ENCODE data around the gene CCNF.

The CCNF gene

DNA sequence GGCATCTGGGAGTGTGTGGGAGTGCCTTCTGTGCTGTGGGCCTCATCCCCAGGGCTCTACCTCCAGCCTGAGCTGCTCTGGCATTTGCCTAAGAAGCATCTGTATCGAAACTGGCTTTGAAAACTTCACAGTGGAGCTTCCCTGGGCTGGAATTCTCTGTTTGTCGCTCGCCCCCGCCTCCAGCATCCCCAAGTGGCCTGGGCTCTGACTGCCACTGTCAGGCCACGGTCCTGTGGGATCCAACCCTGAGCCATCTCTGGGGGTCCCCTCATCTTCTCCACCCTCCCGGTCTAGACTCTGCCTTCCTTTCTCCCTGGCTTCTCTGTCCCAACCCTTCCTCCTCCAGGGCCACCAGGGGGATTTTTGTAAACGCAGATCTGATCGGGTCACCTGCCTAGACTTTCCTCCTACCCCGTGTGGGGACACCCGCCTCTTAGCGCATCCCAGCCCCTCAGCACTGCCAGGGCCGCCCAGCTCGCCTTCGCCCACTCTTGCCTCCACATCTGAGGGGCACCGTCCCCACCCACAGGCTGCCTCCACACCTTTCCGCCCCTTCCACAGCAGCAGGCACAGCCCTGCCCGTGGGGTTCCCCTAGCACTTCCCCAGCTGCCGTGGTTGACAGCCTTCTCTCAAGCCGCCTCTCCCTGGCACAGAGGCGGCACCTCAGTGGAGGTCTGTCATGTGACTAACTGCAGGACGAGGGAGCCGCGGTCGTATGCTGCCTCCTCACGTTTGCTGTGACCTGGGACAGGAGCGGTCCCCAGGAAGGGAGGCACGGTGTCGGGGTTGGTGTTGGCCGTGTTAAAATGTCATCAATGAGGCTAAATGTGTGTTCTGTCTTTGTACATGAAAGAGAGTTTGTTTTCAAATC, 57.6 kb downstream of the CCNF start:
- Histone ChIP-seq H3K27ac (ENCODE audit: low read length) (no peak overlapping the region), H3K4me1 (ENCODE audit: insufficient read depth, low read length) (no peaks in the 10 kb centered on the region), H3K79me2 (ENCODE audit: insufficient read depth, low read length) (peaks cover 65% of the 10 kb centered on the region), H3K4me2 (ENCODE audit: insufficient read depth, low read length) (no peak overlapping the region), H3K4me3 (ENCODE audit: low read depth in 1 of 2, low read length in 2 of 2) (no peak overlapping the region), H3K36me3 (ENCODE audit: insufficient read depth, low read length) (peaks cover 13% of the 10 kb centered on the region), H3K9ac (ENCODE audit: low read depth, low read length) (no peak overlapping the region), H3K9me3 (ENCODE audit: insufficient read depth, low read length, severe bottlenecking) (no peaks in the 10 kb centered on the region), H2AFZ (ENCODE audit: low read depth, low read length) (no peak overlapping the region), H4K20me1 (ENCODE audit: insufficient read depth, low read length) (peaks cover 73% of the 10 kb centered on the region), H3K27me3 (ENCODE audit: insufficient read depth, low read length, poor library complexity) (no peaks in the 10 kb centered on the region)
- ATAC-seq (ENCODE audit: insufficient read depth, low read depth) (no peak), DNase-seq (no peak)
- TF ChIP-seq EZH2 (IDR thresholded peaks at IDR 0.05; ENCODE audit: borderline replicate concordance, low read depth, low read length, severe bottlenecking): no peak
- TF ChIP-seq, protein P1, sequence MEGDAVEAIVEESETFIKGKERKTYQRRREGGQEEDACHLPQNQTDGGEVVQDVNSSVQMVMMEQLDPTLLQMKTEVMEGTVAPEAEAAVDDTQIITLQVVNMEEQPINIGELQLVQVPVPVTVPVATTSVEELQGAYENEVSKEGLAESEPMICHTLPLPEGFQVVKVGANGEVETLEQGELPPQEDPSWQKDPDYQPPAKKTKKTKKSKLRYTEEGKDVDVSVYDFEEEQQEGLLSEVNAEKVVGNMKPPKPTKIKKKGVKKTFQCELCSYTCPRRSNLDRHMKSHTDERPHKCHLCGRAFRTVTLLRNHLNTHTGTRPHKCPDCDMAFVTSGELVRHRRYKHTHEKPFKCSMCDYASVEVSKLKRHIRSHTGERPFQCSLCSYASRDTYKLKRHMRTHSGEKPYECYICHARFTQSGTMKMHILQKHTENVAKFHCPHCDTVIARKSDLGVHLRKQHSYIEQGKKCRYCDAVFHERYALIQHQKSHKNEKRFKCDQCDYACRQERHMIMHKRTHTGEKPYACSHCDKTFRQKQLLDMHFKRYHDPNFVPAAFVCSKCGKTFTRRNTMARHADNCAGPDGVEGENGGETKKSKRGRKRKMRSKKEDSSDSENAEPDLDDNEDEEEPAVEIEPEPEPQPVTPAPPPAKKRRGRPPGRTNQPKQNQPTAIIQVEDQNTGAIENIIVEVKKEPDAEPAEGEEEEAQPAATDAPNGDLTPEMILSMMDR (IDR thresholded peaks at IDR 0.05; ENCODE audit: borderline replicate concordance, extremely low read depth, low read length, poor library complexity, severe bottlenecking): no peak

- Histone ChIP-seq H3K9ac (ENCODE audit: low read depth, low read length) (no peak overlapping the region), H3K79me2 (ENCODE audit: insufficient read depth, low read length) (peaks cover 63% of the 10 kb centered on the region)
Measured at GRCh38 chr16:2487517-2487842, 58.2 kb downstream of the CCNF start.

GRCh38 chr16:2487903-2488531, 58.8 kb downstream of the CCNF start:
- Histone ChIP-seq H3K27ac (ENCODE audit: low read length) (no peak overlapping the region), H3K9me3 (ENCODE audit: insufficient read depth, low read length, severe bottlenecking) (no peaks in the 10 kb centered on the region), H3K79me2 (ENCODE audit: insufficient read depth, low read length) (peaks cover 59% of the 10 kb centered on the region), H3K4me3 (ENCODE audit: low read depth in 1 of 2, low read length in 2 of 2) (no peak overlapping the region), H2AFZ (ENCODE audit: low read depth, low read length) (no peak overlapping the region), H3K36me3 (ENCODE audit: insufficient read depth, low read length) (peaks cover 13% of the 10 kb centered on the region), H3K4me1 (ENCODE audit: insufficient read depth, low read length) (no peaks in the 10 kb centered on the region), H3K4me2 (ENCODE audit: insufficient read depth, low read length) (no peak overlapping the region), H3K27me3 (ENCODE audit: insufficient read depth, low read length, poor library complexity) (no peaks in the 10 kb centered on the region), H4K20me1 (ENCODE audit: insufficient read depth, low read length) (peaks cover 61% of the 10 kb centered on the region), H3K9ac (ENCODE audit: low read depth, low read length) (no peak overlapping the region)
- ATAC-seq (ENCODE audit: insufficient read depth, low read depth) (no peak), DNase-seq (no peak)
- no peak for TF ChIP-seq EZH2 (IDR thresholded peaks at IDR 0.05; ENCODE audit: borderline replicate concordance, low read depth, low read length, severe bottlenecking)
- TF ChIP-seq, protein P1 (IDR thresholded peaks at IDR 0.05; ENCODE audit: borderline replicate concordance, extremely low read depth, low read length, poor library complexity, severe bottlenecking): no peak

More at GRCh38 chr16:2487517-2487842, 58.2 kb downstream of the CCNF start:
- no peak for ATAC-seq (ENCODE audit: insufficient read depth, low read depth)
- H4K20me1 ChIP-seq (ENCODE audit: insufficient read depth, low read length): peaks cover 67% of the 10 kb centered on the region
- DNase-seq: no peak
- H3K4me2 ChIP-seq (ENCODE audit: insufficient read depth, low read length): no peak overlapping the region
- no peaks in the 10 kb centered on the region for H3K4me1 ChIP-seq (ENCODE audit: insufficient read depth, low read length)
- H2AFZ ChIP-seq (ENCODE audit: low read depth, low read length): no peak overlapping the region
- no peaks in the 10 kb centered on the region for H3K9me3 ChIP-seq (ENCODE audit: insufficient read depth, low read length, severe bottlenecking)
- TF ChIP-seq, protein P1 (IDR thresholded peaks at IDR 0.05; ENCODE audit: borderline replicate concordance, extremely low read depth, low read length, poor library complexity, severe bottlenecking): no peak
- no peak for TF ChIP-seq EZH2 (IDR thresholded peaks at IDR 0.05; ENCODE audit: borderline replicate concordance, low read depth, low read length, severe bottlenecking)
- no peak overlapping the region for H3K27ac ChIP-seq (ENCODE audit: low read length)
- H3K27me3 ChIP-seq (ENCODE audit: insufficient read depth, low read length, poor library complexity): no peaks in the 10 kb centered on the region
- H3K36me3 ChIP-seq (ENCODE audit: insufficient read depth, low read length): peaks cover 13% of the 10 kb centered on the region
- H3K4me3 ChIP-seq (ENCODE audit: low read depth in 1 of 2, low read length in 2 of 2): no peak overlapping the region

All from DND-41 (cell line).